GM18507 (cell line): ENCODE measurements around the gene CLIP4.
"Not testable (repeated sequence)": the region's sequence is repeated elsewhere in the genome, so short reads cannot be mapped to it uniquely, and the experiment has no call there.

Experiments used
- DNase-seq: peaks from one replicate; pipeline ENCODE4 v3.0.0; 2011; ENCODE audit warnings: low read depth; ENCODE audit not compliant: insufficient read length; ENCODE audit errors: extremely low spot score
- FAIRE-seq: peaks from 2 replicates; lab custom pipeline; 2011; peaks lifted over from hg19 to GRCh38; lab: Jason Lieb, UNC

Gene CLIP4

GRCh38 chr2:29097569-29097968 is 17.6 kb upstream of the CLIP4 start:
- FAIRE-seq = no peak
- no peak for DNase-seq

GRCh38 chr2:29100564-29100963 is 14.7 kb upstream of the CLIP4 start:
- FAIRE-seq = no peak
- DNase-seq = no peak

GRCh38 chr2:29104688-29105087 is 10.5 kb upstream of the CLIP4 start:
- FAIRE-seq (no peak), DNase-seq (no peak)

DNA sequence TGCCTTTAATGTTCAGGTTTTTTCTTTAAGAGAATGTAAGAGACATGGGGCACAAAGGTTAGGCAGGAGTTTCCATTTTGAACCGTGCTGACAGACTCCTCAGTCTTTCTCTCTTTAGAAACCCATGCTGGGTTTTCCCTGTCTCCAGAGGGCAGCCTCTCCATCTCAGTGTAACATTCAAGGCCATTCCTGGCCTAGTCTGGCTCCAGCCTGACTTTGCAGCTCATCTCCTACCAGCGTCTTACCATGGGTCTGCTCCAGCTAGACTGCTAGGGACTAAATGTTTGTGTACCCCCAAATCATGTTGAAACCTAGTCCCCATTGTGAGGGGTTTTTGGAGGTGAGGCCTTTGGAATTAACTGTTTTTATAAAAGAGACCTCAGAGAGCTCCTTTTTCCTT is 9.8 kb upstream of the CLIP4 start:
- DNase-seq (no peak), FAIRE-seq (no peak)

DNA sequence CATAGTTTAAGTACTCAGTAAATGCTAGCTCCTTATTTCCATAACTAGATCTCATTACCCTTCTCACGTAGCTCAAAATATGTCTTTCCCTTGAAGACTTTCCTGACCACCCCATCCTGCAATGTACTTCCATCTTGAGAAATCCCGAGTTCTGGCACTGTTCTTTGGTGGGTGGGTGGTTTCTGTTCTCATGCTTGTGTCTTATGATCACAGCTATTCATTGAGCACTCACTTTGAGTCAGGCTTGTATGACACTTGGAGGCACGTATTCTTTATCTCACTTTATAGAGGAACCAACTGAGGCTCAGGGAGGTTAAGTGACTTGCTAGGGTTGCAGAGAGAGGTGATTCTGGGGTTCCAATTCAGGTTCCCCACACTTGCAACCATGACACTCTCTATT is 9.0 kb upstream of the CLIP4 start:
- FAIRE-seq (no peak), DNase-seq (no peak)

- DNase-seq = no peak
- FAIRE-seq = no peak
These were observed 8.2 kb upstream of the CLIP4 start for GRCh38 chr2:29106980-29107388.

DNA sequence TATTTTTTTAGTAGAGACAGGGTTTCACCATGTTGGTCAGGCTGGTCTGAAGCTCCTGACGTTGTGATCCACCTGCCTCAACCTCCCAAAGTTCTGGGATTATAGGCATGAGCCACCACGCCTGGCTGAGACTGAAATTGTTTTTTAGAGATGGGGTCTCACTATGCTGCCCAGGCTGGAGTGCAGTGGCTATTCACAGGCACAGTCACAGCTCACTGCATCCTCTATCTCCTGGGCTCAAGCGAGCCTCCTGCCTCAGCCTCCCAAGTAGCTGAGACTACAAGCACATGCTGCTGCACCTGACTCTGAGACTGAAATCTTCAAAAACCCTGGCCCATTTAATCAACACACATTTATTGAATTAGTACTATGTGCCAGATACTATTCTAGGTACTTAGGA is 7.7 kb upstream of the CLIP4 start:
- FAIRE-seq, DNase-seq: not testable (repeated sequence)

GRCh38 chr2:29108225-29108624 is 7.0 kb upstream of the CLIP4 start:
- FAIRE-seq (peak; percentile 21), DNase-seq (no peak)

GRCh38 chr2:29109246-29109645 is 6.0 kb upstream of the CLIP4 start:
- FAIRE-seq = no peak
- no peak for DNase-seq

GRCh38 chr2:29110916-29111535 is 4.2 kb upstream of the CLIP4 start:
- peak; percentile 80 for FAIRE-seq
- no peak for DNase-seq

DNA sequence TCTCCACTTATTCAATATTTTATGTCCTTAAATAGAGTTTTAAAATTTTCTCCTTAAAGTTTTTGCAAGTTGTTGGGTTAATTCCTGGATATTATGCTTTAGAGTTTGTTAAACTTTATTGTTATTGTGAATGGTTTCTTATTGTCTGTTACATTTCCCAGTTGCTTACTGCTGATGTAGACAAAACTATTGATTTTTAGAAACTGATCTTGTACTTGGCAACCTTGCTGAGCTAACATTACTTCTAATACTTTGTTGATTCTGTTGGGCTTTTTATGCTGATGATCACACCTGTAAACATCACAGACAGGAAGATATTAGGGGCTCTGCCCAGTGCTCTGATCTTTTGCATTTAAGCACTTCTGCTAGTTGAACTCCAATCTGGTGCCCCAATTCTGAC is 2.8 kb upstream of the CLIP4 start:
- FAIRE-seq = no peak

GRCh38 chr2:29113027-29113686 is 2.1 kb upstream of the CLIP4 start:
- DNase-seq (no peak), FAIRE-seq (no peak)

More for the DNA sequence above, 2.8 kb upstream of the CLIP4 start:
- no peak for DNase-seq

GRCh38 chr2:29113891-29114321 is 1.3 kb upstream of the CLIP4 start:
- FAIRE-seq (peak; percentile 65), DNase-seq (no peak)

- DNase-seq (no peak), FAIRE-seq (no peak)
These were observed 649 bp upstream of the CLIP4 start for GRCh38 chr2:29114586-29114945.

DNA sequence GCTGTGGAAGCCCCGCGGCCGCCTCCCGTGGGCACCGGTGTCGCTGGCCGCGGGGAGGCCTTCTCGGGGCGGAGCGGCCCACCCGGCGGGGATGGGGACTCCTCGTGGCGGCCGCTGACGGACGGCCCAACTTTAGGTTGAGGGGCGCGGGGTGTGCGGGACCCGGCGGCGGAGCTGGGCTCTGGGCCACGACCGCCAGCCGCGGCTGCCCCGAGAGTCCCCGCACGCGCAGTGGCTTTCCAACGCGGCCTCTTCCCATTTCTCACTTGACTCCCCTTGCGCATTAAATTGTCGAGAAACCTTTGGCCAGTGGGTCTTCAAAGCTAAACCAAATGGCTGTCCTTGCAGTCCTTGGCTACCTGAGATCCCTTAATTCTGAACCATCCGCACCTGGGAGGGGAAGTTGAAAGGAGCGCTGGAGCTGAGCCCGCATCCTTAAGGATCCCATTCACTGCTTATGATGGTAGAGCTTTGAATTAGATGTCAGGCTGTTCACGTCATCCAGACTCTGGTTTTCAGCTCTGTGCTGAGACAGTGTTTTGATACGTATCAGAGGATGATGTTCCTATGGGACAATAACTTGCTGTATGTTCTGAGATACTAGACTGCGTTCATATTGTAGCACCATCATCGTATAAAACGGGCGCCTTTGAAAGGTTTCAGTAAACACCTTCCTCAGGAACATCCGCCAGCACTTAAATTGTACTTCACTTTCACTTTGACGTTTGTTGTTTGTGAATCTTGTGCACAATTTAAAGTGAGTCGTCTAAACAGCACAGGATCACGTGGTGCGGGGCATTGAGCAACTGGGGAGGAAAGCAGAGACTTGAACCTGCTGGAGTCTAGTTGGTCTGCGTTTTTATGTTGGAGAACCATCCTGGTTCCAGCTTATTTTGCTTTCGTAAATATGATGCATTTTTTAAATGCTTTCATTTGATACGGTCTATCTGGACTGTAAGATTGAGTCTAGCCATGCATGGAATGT is 874 bp downstream of the CLIP4 start:
- FAIRE-seq = peak; percentile 89
- DNase-seq = peak; percentile 33

DNA sequence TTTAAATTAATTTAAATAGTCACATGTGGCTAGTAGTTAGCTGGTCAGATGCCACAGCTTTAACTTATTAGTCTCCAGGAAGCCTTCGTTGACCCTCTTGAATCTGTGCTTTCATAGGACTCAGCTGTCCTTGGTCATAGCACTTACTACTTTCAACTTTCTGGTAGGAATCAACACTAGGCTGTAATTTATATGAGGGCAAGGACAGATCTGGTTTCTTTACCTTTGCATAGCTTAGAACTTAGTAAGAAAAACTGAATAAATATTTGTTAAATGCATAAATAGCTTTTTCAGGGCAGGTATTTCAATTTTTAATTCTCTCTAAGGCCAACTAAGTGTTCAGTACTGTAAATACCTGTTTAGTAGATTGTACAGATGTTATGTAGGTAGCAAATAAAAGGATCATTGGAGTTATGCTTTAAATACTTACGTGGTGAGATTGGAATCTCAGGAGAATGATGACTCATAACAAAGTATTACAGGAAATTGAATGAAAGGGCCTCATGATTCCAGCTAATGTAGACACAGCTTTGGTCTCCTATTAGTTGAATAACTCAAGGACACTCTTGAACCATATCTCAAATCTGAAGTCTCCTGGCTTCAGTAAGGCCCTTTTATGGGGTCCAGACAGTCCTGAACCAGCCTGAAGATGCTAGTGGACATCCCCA is 2.6 kb downstream of the CLIP4 start:
- DNase-seq (no peak), FAIRE-seq (no peak)

GRCh38 chr2:29119211-29119610 is 4.0 kb downstream of the CLIP4 start:
- no peak for DNase-seq
- no peak for FAIRE-seq

- no peak for FAIRE-seq
- DNase-seq = no peak
These were observed 5.6 kb downstream of the CLIP4 start for GRCh38 chr2:29120846-29121245.

- FAIRE-seq = no peak
- DNase-seq = no peak
These were observed 8.6 kb downstream of the CLIP4 start for GRCh38 chr2:29123617-29124349.
